ENCODE results near the gene MPDZ.

DNA sequence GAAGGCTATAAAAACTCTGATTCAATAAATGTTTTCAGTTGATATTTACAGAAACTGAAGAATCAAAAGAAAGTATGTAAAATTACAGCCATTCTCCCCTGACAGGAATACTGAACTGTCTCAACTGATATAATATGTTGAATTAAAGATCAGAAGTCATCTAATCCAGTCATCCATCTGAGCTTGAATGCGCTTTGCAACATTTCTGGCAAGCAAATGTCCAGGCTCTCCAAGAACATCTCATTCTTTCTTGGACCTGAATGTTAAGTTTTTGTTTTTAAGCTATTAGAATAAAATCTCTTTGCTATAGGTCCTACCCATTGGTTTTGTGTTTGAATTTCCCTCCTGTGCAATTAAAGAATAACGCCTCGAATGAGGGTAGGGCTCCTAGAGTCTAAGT lies 120.5 kb downstream of the MPDZ start:
- TF ChIP-seq CTCF (IDR thresholded peaks at IDR 0.05; ENCODE audit: low read length) (no peak), EZH2 (IDR thresholded peaks at IDR 0.05; ENCODE audit: borderline replicate concordance, low read length) (no peak)

All from OCI-LY1 (cell line).